HepG2 (cell line): ENCODE data around the gene ERO1A. TPM values are rescaled to one million over a fixed set of nuclear protein-coding genes. Genes with fewer than 3 reads are reported as not detected.

Source experiments
- ATAC-seq: fragments of 200-7000 bp; cut with Tn5 transposase; 3 replicates; pipeline ENCODE4 v1.9.1; 2020; ENCODE audit warnings: mild to moderate bottlenecking, moderate library complexity
- BruUV-seq: library from RNA; stranded (reverse); fragments of 400-500 nt; replicated peaks from 2 replicates; lab custom pipeline; 2021; lab: Mats Ljungman, UMichigan
- CTCF ChIA-PET: fragments of 300-600 bp; formaldehyde crosslinking; extraction: SDS; loops from one replicate; lab custom pipeline; 2021; ENCODE audit warnings: low total read pairs, inconsistent platforms, low intra/inter-chr PET ratio; lab: Yijun Ruan, JAX
- POLR2A ChIA-PET: fragments of 350-600 bp; sonication (Branson Sonifier 250); formaldehyde crosslinking; loops from one replicate; lab custom pipeline; 2020; ENCODE audit warnings: antibody characterized with exemption, inconsistent platforms; lab: Yijun Ruan, JAX
- DNase-seq: peaks from one replicate; pipeline ENCODE4 v3.0.0-alpha.2; 2015; ENCODE audit warnings: low spot score
- FAIRE-seq: peaks from 3 replicates; lab custom pipeline; 2011; peaks lifted over from hg19 to GRCh38; lab: Jason Lieb, UNC
- H2AFZ ChIP-seq: one replicate; pipeline ENCODE4 v1.6.1; 2011; ENCODE audit warnings: low read length, inconsistent platforms
- H3K27ac ChIP-seq: fragments of 300-600 bp; 3 replicates; pipeline ENCODE4 v1.8.0; 2011; ENCODE audit warnings: mixed run types, mild to moderate bottlenecking, mixed read lengths, low read length, inconsistent platforms; ENCODE audit not compliant: insufficient read depth; ENCODE audit errors: extremely low read length
- H3K27me3 ChIP-seq, 2 experiments: fragments of 200-600 bp in 1 of 2; 2 replicates in 1 of 2; 3 replicates in 1 of 2; pipeline versions ENCODE4 v1.6.0 to v1.8.0; 2011; ENCODE audit warnings: low read length in 2 of 2, mild to moderate bottlenecking in 2 of 2, moderate library complexity in 2 of 2, inconsistent platforms in 1 of 2; ENCODE audit not compliant: insufficient read depth in 2 of 2, control insufficient read depth in 1 of 2
- H3K36me3 ChIP-seq, 2 experiments: fragments of 200-600 bp in 1 of 2; replicated peaks in 1 of 2; 2 replicates in 1 of 2; 3 replicates in 1 of 2; pipeline versions ENCODE4 v1.5.1 to v1.8.0; 2011; ENCODE audit warnings: low read length in 2 of 2, inconsistent platforms in 1 of 2; ENCODE audit not compliant: insufficient read depth in 2 of 2, control insufficient read depth in 1 of 2
- H3K4me1 ChIP-seq: 2 replicates; pipeline ENCODE4 v1.5.1; 2012; ENCODE audit warnings: low read length, inconsistent platforms; ENCODE audit not compliant: insufficient read depth
- H3K4me2 ChIP-seq: 2 replicates; pipeline ENCODE4 v1.6.0; 2011; ENCODE audit warnings: low read depth, low read length, inconsistent platforms
- H3K4me3 ChIP-seq, 3 experiments: fragments of 200-600 bp in 1 of 3; sonication (generic), shearing (Covaris generic) in 1 of 3; replicated peaks in 1 of 3; 2 replicates each; pipeline ENCODE4 v1.5.1; 2011 to 2016; ENCODE audit warnings: low read length in 3 of 3, inconsistent platforms in 2 of 3, low read depth in 2 of 3, mild to moderate bottlenecking in 2 of 3, control low read depth in 1 of 3, mixed read lengths in 1 of 3; ENCODE audit not compliant: insufficient read depth in 1 of 3
- H3K79me2 ChIP-seq: one replicate; pipeline ENCODE4 v1.6.1; 2011; ENCODE audit warnings: low read length, inconsistent platforms; ENCODE audit not compliant: insufficient read depth
- H3K9ac ChIP-seq: 2 replicates; pipeline ENCODE4 v1.6.0; 2011; ENCODE audit warnings: mild to moderate bottlenecking, low read depth, low read length, inconsistent platforms; ENCODE audit not compliant: insufficient read depth
- H3K9me3 ChIP-seq: 2 replicates; pipeline ENCODE4 v1.5.1; 2012; ENCODE audit warnings: mild to moderate bottlenecking, low read length
- H4K20me1 ChIP-seq: 2 replicates; pipeline ENCODE4 v1.6.0; 2011; ENCODE audit warnings: inconsistent platforms, mild to moderate bottlenecking, low read length, moderate library complexity; ENCODE audit not compliant: insufficient read depth
- ELF3 ChIP-seq: IDR thresholded peaks from 2 replicates; pipeline ENCODE4 v1.6.1; 2016; ENCODE audit warnings: missing genetic modification reagents, missing compliant biosample characterization
- GLI4 ChIP-seq: sonication (generic); formaldehyde crosslinking; IDR thresholded peaks from 2 replicates; pipeline ENCODE4 v1.5.1; 2020; ENCODE audit warnings: missing genetic modification reagents, mild to moderate bottlenecking, moderate library complexity, borderline replicate concordance
- MAF1 ChIP-seq: sonication (generic); formaldehyde crosslinking; IDR thresholded peaks from 2 replicates; pipeline ENCODE4 v1.5.0; 2020; ENCODE audit warnings: missing genetic modification reagents, borderline replicate concordance
- PLSCR1 ChIP-seq: sonication (generic); formaldehyde crosslinking; IDR thresholded peaks from 2 replicates; pipeline ENCODE4 v1.5.0; 2020; ENCODE audit warnings: missing genetic modification reagents, mild to moderate bottlenecking, borderline replicate concordance
- PREB ChIP-seq: sonication (generic); formaldehyde crosslinking; IDR thresholded peaks from 2 replicates; pipeline ENCODE4 v1.4.0; 2020; ENCODE audit warnings: missing genetic modification reagents
- ZFP36 ChIP-seq: fragments of 150-350 bp; IDR thresholded peaks from 2 replicates; pipeline ENCODE4 v1.6.1; 2018; ENCODE audit warnings: borderline replicate concordance, low read length, low read depth; ENCODE audit not compliant: partially characterized antibody
- ZFP91 ChIP-seq: sonication (generic); formaldehyde crosslinking; IDR thresholded peaks from 2 replicates; pipeline ENCODE4 v1.9.0; 2022; ENCODE audit warnings: missing genetic modification reagents, mild to moderate bottlenecking, borderline replicate concordance
- WGBS: methylation state at CpG from one replicate; pipeline ENCODE4 v1.1.6; 2017; ENCODE audit warnings: low lambda C conversion rate; 5-methylcytosine and 5-hydroxymethylcytosine counted together
- in situ Hi-C: cut with HindIII; loops from 2 replicates; pipeline ENCODE4 v1.10.0; 2017; ENCODE audit warnings: low pct_unique_long_range_greater_than_20kb; ENCODE audit not compliant: extremely low pct_ligation_motif_present
- intact Hi-C: fragments of 100-400 bp; cut with micrococcal nuclease; formaldehyde crosslinking; loops from one replicate; pipeline ENCODE4 v1.10.0; 2022; ENCODE audit not compliant: unreplicated experiment
- polyA plus RNA-seq, 8 experiments: library from polyadenylated mRNA; depleted of rRNA in 3 of 8; stranded (reverse) in 7 of 8; unstranded in 1 of 8; fragments of >200 nt; fragmentation: Illumina TruSeq in 4 of 8; extraction: Trizol in 4 of 8; gene quantifications; 2 replicates each; pipeline versions ENCODE4 v1.2.1 to v1.2.3, GENCODE V29; 2011 to 2016; ENCODE audit warnings: low read depth in 4 of 8, missing spikeins in 1 of 8, mixed read lengths in 1 of 8; ENCODE audit not compliant: insufficient read depth in 1 of 8
- total RNA-seq, 5 experiments: library from RNA; depleted of rRNA; stranded (reverse); fragments of >200 nt; fragmentation: Illumina TruSeq; extraction: Trizol; gene quantifications; 2 replicates each; pipeline ENCODE4 v1.2.3, GENCODE V29; 2016; ENCODE audit warnings: low read depth in 1 of 5

ERO1A gene
- total and polyA plus RNA-seq, 2 of the 13 experiments (the other 11 are each of a cell fraction or from before 2014, with no cell fraction given): 60.3 to 137 TPM

GRCh38 chr14:52641745-52642144, 53.6 kb downstream of the ERO1A start:
- WGBS: 95% methylated on average over 1 of the region's 1 CpG

More at GRCh38 chr14:52641745-52642144, 53.6 kb downstream of the ERO1A start:
- DNase-seq: no peak
- Histone ChIP-seq H3K4me3 (no peak overlapping the region), H2AFZ (no peak overlapping the region), H3K9me3 (no peaks in the 10 kb centered on the region), H4K20me1 (no peaks in the 10 kb centered on the region), H3K36me3 (peaks cover 2 to 22% of the 10 kb centered on the region in 2 experiments; a peak in 3 of 5 replicates), H3K4me1 (no peaks in the 10 kb centered on the region), H3K9ac (no peak overlapping the region), H3K4me2 (no peak overlapping the region), H3K27ac (no peak overlapping the region), H3K27me3 (no peaks in the 10 kb centered on the region), H3K79me2 (no peaks in the 10 kb centered on the region)
- intact Hi-C loops (no loop called here), in situ Hi-C loops (no loop called here)
- POLR2A ChIA-PET: no interaction called here
- no peak for ATAC-seq
- no peak for TF ChIP-seq ZFP91
- no peak for TF ChIP-seq GLI4 (CRISPR knock-in tag)
- no peak for TF ChIP-seq ZFP36
- no peak for TF ChIP-seq MAF1 (CRISPR knock-in tag)
- TF ChIP-seq PLSCR1: no peak
- no peak for TF ChIP-seq PREB
- no peak for TF ChIP-seq ELF3 (CRISPR knock-in tag)
- no peak for FAIRE-seq
- CTCF ChIA-PET: no interaction called here
- BruUV-seq: no TSS peak
